NB4 (cell line): ENCODE data around the gene OXGR1.

Source experiments
- POLR2A ChIP-seq: IDR thresholded peaks from 2 replicates; pipeline ENCODE4 v1.6.1; 2011; ENCODE audit warnings: mild to moderate bottlenecking; ENCODE audit not compliant: insufficient read length; ENCODE audit errors: extremely low read depth
- TF ChIP-seq, protein P1 (sequence below): IDR thresholded peaks from one replicate; pipeline ENCODE4 v1.5.1; 2012; ENCODE audit warnings: low read depth, low read length
- TF ChIP-seq, protein P2 (sequence below): IDR thresholded peaks from 2 replicates; pipeline ENCODE4 v1.6.1; 2011; ENCODE audit warnings: low read depth, low read length

- TF ChIP-seq, protein P1, sequence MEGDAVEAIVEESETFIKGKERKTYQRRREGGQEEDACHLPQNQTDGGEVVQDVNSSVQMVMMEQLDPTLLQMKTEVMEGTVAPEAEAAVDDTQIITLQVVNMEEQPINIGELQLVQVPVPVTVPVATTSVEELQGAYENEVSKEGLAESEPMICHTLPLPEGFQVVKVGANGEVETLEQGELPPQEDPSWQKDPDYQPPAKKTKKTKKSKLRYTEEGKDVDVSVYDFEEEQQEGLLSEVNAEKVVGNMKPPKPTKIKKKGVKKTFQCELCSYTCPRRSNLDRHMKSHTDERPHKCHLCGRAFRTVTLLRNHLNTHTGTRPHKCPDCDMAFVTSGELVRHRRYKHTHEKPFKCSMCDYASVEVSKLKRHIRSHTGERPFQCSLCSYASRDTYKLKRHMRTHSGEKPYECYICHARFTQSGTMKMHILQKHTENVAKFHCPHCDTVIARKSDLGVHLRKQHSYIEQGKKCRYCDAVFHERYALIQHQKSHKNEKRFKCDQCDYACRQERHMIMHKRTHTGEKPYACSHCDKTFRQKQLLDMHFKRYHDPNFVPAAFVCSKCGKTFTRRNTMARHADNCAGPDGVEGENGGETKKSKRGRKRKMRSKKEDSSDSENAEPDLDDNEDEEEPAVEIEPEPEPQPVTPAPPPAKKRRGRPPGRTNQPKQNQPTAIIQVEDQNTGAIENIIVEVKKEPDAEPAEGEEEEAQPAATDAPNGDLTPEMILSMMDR, result no peak
- TF ChIP-seq POLR2A, result no peak
- TF ChIP-seq, protein P2, sequence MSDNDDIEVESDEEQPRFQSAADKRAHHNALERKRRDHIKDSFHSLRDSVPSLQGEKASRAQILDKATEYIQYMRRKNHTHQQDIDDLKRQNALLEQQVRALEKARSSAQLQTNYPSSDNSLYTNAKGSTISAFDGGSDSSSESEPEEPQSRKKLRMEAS, result no peak
Observed at GRCh38 chr13:97001636-97002035, 7.4 kb upstream of the OXGR1 start.
